SU-DHL-6 (cell line): ENCODE measurements around the gene WDR64.

Experiments used
- H2AFZ ChIP-seq: fragments of 200-600 bp; sonication (generic); 2 replicates; pipeline ENCODE4 v1.6.1; 2014; ENCODE audit warnings: low read depth, mild to moderate bottlenecking, moderate library complexity, mixed read lengths, antibody characterized with exemption, low read length; ENCODE audit not compliant: severe bottlenecking
- H3F3A ChIP-seq: fragments of 200-600 bp; shearing (Covaris generic); 2 replicates; pipeline ENCODE4 v1.6.0; 2016; ENCODE audit warnings: antibody characterized with exemption, mild to moderate bottlenecking; ENCODE audit not compliant: insufficient read depth
- H3K27ac ChIP-seq: fragments of 200-600 bp; sonication (generic); 2 replicates; pipeline ENCODE4 v1.5.1; 2016; ENCODE audit warnings: low read depth, mild to moderate bottlenecking, low read length, moderate library complexity, mixed read lengths
- H3K27me3 ChIP-seq: fragments of 200-600 bp; sonication (generic), shearing (Covaris generic); 2 replicates; pipeline ENCODE4 v1.6.0; 2014; ENCODE audit warnings: mild to moderate bottlenecking, low read length
- H3K36me3 ChIP-seq: fragments of 200-600 bp; sonication (generic); 2 replicates; pipeline ENCODE4 v1.6.1; 2014; ENCODE audit warnings: mild to moderate bottlenecking, low read length, mixed read lengths
- H3K4me2 ChIP-seq: fragments of 300-600, 200-600 bp; shearing (Covaris generic), sonication (generic); 2 replicates; pipeline ENCODE4 v1.6.0; 2014; ENCODE audit warnings: low read length, low read depth, mild to moderate bottlenecking; ENCODE audit not compliant: poor library complexity, severe bottlenecking
- H3K4me3 ChIP-seq: fragments of 200-600 bp; sonication (generic); 2 replicates; pipeline ENCODE4 v1.5.1; 2014; ENCODE audit warnings: antibody characterized with exemption, low read length, mild to moderate bottlenecking, mixed read lengths; ENCODE audit not compliant: insufficient read depth, poor library complexity, severe bottlenecking
- H3K79me2 ChIP-seq: fragments of 200-600 bp; sonication (generic); 2 replicates; pipeline ENCODE4 v1.6.1; 2014; ENCODE audit warnings: mild to moderate bottlenecking, low read length, moderate library complexity; ENCODE audit not compliant: insufficient read depth
- H3K9ac ChIP-seq: fragments of 200-600 bp; sonication (generic); 2 replicates; pipeline ENCODE4 v1.7.0; 2014; ENCODE audit warnings: mild to moderate bottlenecking, low read length
- H3K9me2 ChIP-seq: fragments of 200-600 bp; sonication (generic); replicated peaks from 2 replicates; pipeline ENCODE4 v1.6.1; 2014; ENCODE audit warnings: low read length; ENCODE audit not compliant: insufficient read depth
- H3K9me3 ChIP-seq: fragments of 200-600 bp; sonication (generic); 2 replicates; pipeline ENCODE4 v1.6.1; 2014; ENCODE audit warnings: low read length, mixed read lengths; ENCODE audit not compliant: insufficient read depth
- H4K20me1 ChIP-seq: fragments of 200-600 bp; sonication (generic); 2 replicates; pipeline ENCODE4 v1.6.1; 2014; ENCODE audit warnings: low read depth, mild to moderate bottlenecking, antibody characterized with exemption, low read length, moderate library complexity, mixed read lengths
- CTCF ChIP-seq: fragments of 200-600 bp; sonication (generic); IDR thresholded peaks from one replicate; pipeline ENCODE4 v1.5.1; 2017; ENCODE audit warnings: antibody characterized with exemption, mild to moderate bottlenecking, low read length, moderate library complexity; ENCODE audit not compliant: insufficient read depth, poor library complexity, severe bottlenecking
- EZH2phosphoT487 ChIP-seq: fragments of 200-600 bp; sonication (generic), shearing (Covaris generic); conservative IDR thresholded peaks from 2 replicates; pipeline ENCODE4 v1.6.1; 2018; ENCODE audit warnings: mild to moderate bottlenecking, antibody characterized with exemption, low read length, moderate library complexity, mixed read lengths

The WDR64 gene

GRCh38 chr1:241747992-241748391 lies 95.9 kb downstream of the WDR64 start:
- Histone ChIP-seq H3K27ac (no peak overlapping the region), H3K36me3 (no peaks in the 10 kb centered on the region), H3K4me3 (no peak overlapping the region), H3K4me2 (no peak overlapping the region), H3K27me3 (no peaks in the 10 kb centered on the region), H2AFZ (no peak overlapping the region), H3K9me3 (no peaks in the 10 kb centered on the region), H3K79me2 (no peaks in the 10 kb centered on the region), H3K9me2 (no peaks in the 10 kb centered on the region), H3F3A (no peaks in the 10 kb centered on the region), H3K9ac (no peak overlapping the region), H4K20me1 (no peaks in the 10 kb centered on the region)
- TF ChIP-seq CTCF (no peak), EZH2phosphoT487 (no peak)

- Histone ChIP-seq H3K9ac (no peak overlapping the region), H4K20me1 (no peaks in the 10 kb centered on the region), H2AFZ (no peak overlapping the region), H3K79me2 (no peaks in the 10 kb centered on the region), H3K36me3 (no peaks in the 10 kb centered on the region), H3K27ac (no peak overlapping the region), H3F3A (no peaks in the 10 kb centered on the region), H3K27me3 (no peaks in the 10 kb centered on the region), H3K9me2 (no peaks in the 10 kb centered on the region), H3K4me3 (no peak overlapping the region), H3K9me3 (no peaks in the 10 kb centered on the region), H3K4me2 (no peak overlapping the region)
- TF ChIP-seq EZH2phosphoT487 (no peak), CTCF (no peak)
These were observed 97.2 kb downstream of the WDR64 start for GRCh38 chr1:241749041-241749944.

- H3F3A ChIP-seq: no peaks in the 10 kb centered on the region
- no peaks in the 10 kb centered on the region for H3K79me2 ChIP-seq
- no peaks in the 10 kb centered on the region for H3K36me3 ChIP-seq
- no peaks in the 10 kb centered on the region for H3K9me3 ChIP-seq
- H3K9me2 ChIP-seq: no peaks in the 10 kb centered on the region
- TF ChIP-seq EZH2phosphoT487 (no peak), CTCF (no peak)
- H3K27me3 ChIP-seq: no peaks in the 10 kb centered on the region
- no peak overlapping the region for H3K27ac ChIP-seq
- H2AFZ ChIP-seq: no peak overlapping the region
- H4K20me1 ChIP-seq: no peaks in the 10 kb centered on the region
- no peak overlapping the region for H3K4me3 ChIP-seq
- no peak overlapping the region for H3K4me2 ChIP-seq
- no peak overlapping the region for H3K9ac ChIP-seq
These were observed 98.0 kb downstream of the WDR64 start for GRCh38 chr1:241749945-241750695.
